ENCODE results near the gene PXDC1.

DNA sequence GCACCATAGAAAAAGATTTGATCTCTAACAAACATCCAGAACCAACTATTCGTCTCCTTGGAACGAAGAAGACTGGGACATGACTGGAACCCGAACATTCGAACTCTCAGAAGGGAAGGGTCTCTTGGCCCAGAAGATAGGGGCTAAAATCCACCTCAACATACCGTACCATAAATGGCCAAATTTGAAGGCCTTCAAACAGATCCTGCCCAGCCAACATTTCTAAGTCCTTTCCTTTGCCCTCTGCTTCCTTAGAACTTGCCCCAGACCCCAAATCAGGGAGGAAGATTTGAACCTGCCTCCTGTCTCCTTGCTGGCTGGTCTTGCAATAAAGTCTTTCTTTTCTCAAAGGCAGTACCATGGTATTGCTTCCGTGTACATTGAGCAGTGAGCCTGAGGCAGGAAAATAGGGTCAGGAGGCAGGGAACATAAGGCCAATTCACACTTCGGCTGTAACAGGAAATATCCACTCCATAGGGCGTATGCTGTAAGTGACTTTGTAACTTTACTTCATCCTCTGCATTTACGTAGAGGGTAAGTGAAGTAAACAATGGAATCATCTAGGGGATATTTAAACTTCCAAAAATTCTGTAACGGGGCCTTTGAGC is 1.8 kb upstream of the PXDC1 start:
- TF ChIP-seq CTCF (IDR thresholded peaks at IDR 0.05 in 4 of 5, conservative IDR thresholded peaks at IDR 0.05 in 1 of 5), result no peak
- TF ChIP-seq POLR2A (IDR thresholded peaks at IDR 0.05), result no peak

Measured in gastrocnemius medialis (tissue), 4 donors.